ENCODE data around the gene FOXK1.

FOXK1 gene

DNA sequence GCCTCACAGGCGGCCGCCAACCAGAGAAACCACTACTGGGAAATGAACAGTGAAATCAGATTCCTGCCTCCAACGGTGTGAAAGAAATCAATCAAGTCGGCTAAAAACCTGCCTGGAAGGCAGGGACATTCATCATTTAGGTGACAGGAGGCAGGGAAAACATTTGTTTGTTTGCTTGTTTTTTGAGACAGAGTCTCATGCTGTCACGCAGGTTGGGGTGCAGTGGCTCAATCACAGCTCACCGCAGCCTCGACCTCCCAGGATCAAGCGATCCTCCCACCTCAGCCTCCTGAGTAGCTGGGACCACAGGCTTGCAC, 123.8 kb downstream of the FOXK1 start:
- Mint-ChIP-seq H3K27me3 (peaks cover 13 to 35% of the 10 kb centered on the region in 2 donors), H3K9me3 (no peaks in the 10 kb centered on the region), H3K27ac (no peak overlapping the region), H3K4me1 (peaks cover 11 to 21% of the 10 kb centered on the region in 2 donors), H3K4me3 (no peak overlapping the region), H3K36me3 (no peaks in the 10 kb centered on the region)
- ATAC-seq (replicated peaks): no peak
- DNase-seq: no peak

DNA sequence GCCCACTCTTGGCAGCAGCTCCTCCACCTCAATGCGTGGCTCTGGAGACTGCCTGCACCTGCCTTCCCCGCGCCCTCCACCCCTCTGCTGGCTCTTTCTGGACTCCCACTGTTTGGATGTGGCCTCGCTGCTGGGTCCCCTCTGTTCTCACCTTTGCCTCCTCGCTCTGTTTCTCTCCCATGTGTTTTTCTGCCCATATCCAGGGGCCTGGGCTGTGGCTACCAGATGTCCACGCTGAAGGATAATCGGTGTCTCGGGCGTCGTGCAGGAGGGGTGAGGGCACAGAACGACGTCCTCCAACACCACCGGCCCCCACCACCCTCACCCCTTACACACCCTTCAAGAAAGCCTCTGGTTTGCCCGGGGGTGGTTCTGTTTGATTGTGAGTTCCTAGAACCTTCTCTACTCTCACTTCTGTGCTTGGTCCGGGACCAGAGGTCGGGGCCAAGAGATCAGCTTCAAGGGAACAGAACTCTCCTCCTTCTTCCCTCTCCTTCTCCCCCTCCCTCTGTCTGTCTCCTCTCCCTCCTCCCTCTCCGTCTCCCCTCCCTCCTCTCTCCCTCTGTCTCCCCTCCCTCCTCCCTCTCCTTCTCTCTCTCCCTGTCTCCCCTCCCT, 125.0 kb downstream of the FOXK1 start:
- ATAC-seq (replicated peaks) (peak in 1 of 2 donors; percentile 33), DNase-seq (no peak)
- H3K4me3 Mint-ChIP-seq: no peak overlapping the region
- H3K36me3 Mint-ChIP-seq: no peaks in the 10 kb centered on the region
- H3K9me3 Mint-ChIP-seq: no peaks in the 10 kb centered on the region
- H3K27me3 Mint-ChIP-seq: peaks cover 13 to 36% of the 10 kb centered on the region in 2 donors
- peaks cover 7 to 21% of the 10 kb centered on the region in 2 donors for H3K4me1 Mint-ChIP-seq
- no peak overlapping the region for H3K27ac Mint-ChIP-seq

DNA sequence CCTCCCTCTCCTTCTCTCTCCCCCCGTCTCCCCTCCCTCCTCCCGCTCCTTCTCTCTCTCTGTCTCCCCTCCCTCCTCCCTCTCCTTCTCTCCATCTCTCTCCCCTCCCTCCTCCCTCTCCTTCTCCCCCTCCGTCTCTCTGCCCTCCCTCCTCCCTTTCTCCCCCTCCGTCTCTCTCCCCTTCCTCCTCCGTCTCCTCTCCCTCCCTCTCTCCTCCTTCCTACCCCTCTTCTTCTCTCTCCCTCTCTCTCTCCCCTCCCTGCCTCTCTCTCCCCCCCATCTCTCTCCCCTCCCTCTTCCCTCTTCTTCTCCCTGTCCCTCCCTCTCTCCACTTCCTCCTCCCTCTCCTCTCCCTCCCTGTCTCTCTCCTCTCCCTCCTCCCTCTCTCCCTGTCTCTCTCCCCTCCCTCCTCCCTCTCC, 125.5 kb downstream of the FOXK1 start:
- Mint-ChIP-seq H3K4me1 (peaks cover 7 to 21% of the 10 kb centered on the region in 2 donors), H3K27me3 (peaks cover 15 to 39% of the 10 kb centered on the region in 2 donors), H3K27ac (no peak overlapping the region), H3K36me3 (peaks cover 0 to under 1% of the 10 kb centered on the region in 2 donors), H3K9me3 (peaks cover 0 to 2% of the 10 kb centered on the region in 2 donors), H3K4me3 (no peak overlapping the region)
- no peak for DNase-seq
- ATAC-seq (replicated peaks): no peak

DNA sequence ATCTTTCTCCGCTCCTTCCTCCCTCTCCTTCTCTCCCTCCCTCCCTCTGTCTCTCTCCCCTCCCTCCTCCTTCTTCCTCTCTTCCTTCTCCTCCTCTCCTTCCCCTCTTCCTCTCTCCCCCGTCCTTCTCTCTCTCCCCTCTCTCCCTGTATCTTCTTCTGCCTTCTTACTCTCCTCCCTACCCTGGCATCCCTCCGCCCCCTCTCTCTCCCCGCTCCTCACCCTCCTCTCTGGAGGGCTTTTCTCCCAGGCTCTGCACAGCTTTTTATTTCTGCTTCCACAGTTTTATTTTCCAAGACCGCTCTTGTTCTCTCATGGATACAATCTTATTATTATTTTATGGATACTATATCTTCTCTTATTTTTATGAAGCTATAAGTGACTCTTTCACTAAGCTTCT, 125.9 kb downstream of the FOXK1 start:
- Mint-ChIP-seq H3K4me1 (peaks cover 7 to 21% of the 10 kb centered on the region in 2 donors), H3K9me3 (peaks cover 3 to 6% of the 10 kb centered on the region in 2 donors), H3K4me3 (no peak overlapping the region), H3K27me3 (peaks cover 19 to 43% of the 10 kb centered on the region in 2 donors), H3K36me3 (peaks cover 1 to 2% of the 10 kb centered on the region in 2 donors), H3K27ac (no peak overlapping the region)
- no peak for ATAC-seq (replicated peaks)
- DNase-seq: no peak

DNA sequence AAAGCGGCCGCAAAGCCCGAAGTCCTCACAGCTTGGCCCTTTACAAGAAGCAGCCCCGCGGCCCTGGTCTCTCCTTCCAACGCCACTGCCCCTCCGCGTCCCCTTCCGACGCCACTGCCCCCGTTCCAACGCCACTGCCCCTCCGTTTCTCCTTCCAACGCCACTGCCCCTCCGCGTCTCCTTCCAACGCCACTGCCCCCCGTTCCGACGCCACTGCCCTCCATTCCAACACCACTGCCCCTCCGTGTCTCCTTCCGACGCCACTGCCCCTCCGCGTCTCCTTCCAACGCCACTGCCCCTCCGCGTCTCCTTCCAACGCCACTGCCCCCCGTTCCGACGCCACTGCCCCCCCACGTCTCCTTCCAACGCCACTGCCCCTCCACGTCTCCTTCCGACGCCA, 126.5 kb downstream of the FOXK1 start:
- H3K4me3 Mint-ChIP-seq: peak overlapping the region; percentile 37 to 41
- H3K27ac Mint-ChIP-seq: peak overlapping the region; percentile 47
- H3K9me3 Mint-ChIP-seq: peaks cover 5 to 7% of the 10 kb centered on the region in 2 donors
- DNase-seq: no peak
- ATAC-seq (replicated peaks): no peak
- peaks cover 7 to 21% of the 10 kb centered on the region in 2 donors for H3K4me1 Mint-ChIP-seq
- H3K36me3 Mint-ChIP-seq: peaks cover 3 to 5% of the 10 kb centered on the region in 2 donors
- peaks cover 24 to 48% of the 10 kb centered on the region in 2 donors for H3K27me3 Mint-ChIP-seq

DNA sequence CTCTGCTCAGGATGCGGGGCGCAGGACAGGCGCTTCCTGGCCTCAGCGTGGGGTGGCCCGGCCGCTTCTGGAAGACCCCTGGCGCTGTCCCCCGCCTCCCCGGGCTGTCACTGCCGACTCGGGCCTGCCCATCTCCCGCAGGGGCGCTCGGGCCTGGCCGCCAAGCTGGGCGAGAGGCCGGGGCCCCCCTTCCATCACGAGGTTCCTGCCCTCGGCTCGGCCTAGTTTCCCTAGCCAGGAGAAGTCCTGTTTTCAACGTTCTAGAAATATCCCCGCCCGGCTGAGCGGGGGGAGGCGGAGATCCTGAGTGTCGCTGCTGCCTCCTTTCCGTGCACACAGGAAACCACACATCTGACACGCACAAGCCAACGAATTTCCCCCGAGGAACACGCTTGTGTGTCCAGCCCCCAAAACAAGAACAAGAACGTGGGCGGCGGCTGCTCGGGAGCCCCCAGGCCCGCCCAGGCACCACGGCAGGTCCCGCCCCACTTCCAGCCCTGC, 127.0 kb downstream of the FOXK1 start:
- ATAC-seq (replicated peaks) (peak; percentile 72 to 75), DNase-seq (peak; percentile 47)
- peaks cover 5 to 7% of the 10 kb centered on the region in 2 donors for H3K9me3 Mint-ChIP-seq
- H3K36me3 Mint-ChIP-seq: peaks cover 3 to 5% of the 10 kb centered on the region in 2 donors
- peak overlapping the region; percentile 67 for H3K27ac Mint-ChIP-seq
- peaks cover 7 to 21% of the 10 kb centered on the region in 2 donors for H3K4me1 Mint-ChIP-seq
- H3K27me3 Mint-ChIP-seq: peaks cover 29 to 54% of the 10 kb centered on the region in 2 donors
- peak overlapping the region; percentile 78 to 85 for H3K4me3 Mint-ChIP-seq

DNA sequence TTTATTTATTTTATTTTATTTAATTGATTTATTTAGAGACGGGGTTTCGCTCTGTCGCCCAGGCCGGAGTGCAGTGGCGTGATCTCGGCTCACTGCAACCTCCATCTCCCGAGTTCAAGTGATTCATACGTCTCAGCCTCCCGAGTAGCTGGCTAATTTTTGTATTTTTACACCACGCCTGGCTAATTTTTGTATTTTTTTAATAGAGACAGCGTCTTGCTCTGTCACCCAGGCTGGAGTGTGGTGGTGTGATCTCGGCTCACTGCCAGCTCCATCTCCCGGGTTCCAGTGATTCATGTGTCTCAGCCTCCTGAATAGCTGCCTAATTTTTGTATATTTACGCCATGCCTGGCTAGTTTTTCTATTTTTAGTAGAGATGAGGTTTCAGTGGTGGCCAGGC, 127.6 kb downstream of the FOXK1 start:
- DNase-seq: no peak
- H3K4me1 Mint-ChIP-seq: peaks cover 9 to 27% of the 10 kb centered on the region in 2 donors
- peak overlapping the region; percentile 60 to 85 for H3K4me3 Mint-ChIP-seq
- H3K9me3 Mint-ChIP-seq: peaks cover 5 to 7% of the 10 kb centered on the region in 2 donors
- peak; percentile 43 to 44 for ATAC-seq (replicated peaks)
- H3K27me3 Mint-ChIP-seq: peaks cover 34 to 60% of the 10 kb centered on the region in 2 donors
- peak overlapping the region; percentile 62 for H3K27ac Mint-ChIP-seq
- peaks cover 3 to 5% of the 10 kb centered on the region in 2 donors for H3K36me3 Mint-ChIP-seq

DNA sequence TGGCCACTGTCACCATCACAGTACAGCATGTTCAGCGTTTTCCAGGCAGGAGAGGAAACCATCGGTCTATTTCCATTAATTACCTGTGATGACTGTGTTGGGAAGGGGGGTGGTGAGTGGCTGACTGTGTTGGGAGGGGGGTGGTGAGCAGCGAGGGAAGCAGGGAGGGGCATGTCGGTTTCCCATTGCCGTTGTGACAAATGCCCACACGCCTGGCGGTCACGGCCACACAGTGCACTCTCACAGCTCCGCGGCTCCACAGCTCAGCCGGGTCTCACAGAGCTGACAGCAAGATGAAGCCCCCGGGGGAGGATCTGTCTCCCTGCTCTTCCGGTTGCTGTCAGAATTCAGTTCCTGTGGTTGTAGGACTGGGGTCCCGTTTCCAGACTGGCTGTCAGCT, 132.3 kb downstream of the FOXK1 start:
- H3K27ac Mint-ChIP-seq: no peak overlapping the region

DNA sequence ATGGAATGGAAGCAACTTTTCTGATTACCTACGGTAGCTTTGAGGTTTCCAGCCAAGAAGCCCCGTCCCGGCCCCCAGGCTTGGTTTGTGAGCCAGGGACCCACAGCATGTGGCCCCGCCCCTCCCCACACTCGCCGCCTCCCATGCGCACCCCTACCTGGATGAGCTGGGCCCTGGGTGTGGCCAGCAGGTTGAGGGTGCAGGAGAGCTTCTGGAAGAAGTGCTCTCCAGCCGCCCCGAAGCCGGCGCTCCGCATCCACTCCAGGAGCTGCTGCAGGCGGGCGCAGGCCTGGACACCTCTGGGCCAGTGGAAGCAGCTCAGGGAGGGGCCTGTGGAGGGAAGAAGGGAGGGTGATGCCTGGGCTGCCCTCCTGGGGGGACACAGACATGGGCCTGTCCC, 133.0 kb downstream of the FOXK1 start:
- Mint-ChIP-seq H3K4me1 (peaks cover 2 to 13% of the 10 kb centered on the region in 2 donors), H3K27ac (no peak overlapping the region), H3K27me3 (peaks cover 39 to 67% of the 10 kb centered on the region in 2 donors), H3K9me3 (peaks cover 5 to 7% of the 10 kb centered on the region in 2 donors), H3K36me3 (peaks cover 3 to 5% of the 10 kb centered on the region in 2 donors), H3K4me3 (no peak overlapping the region)
- ATAC-seq (replicated peaks) (no peak), DNase-seq (no peak)

More for the DNA sequence above, 132.3 kb downstream of the FOXK1 start:
- peaks cover 34 to 62% of the 10 kb centered on the region in 2 donors for H3K27me3 Mint-ChIP-seq
- H3K4me3 Mint-ChIP-seq: no peak overlapping the region
- ATAC-seq (replicated peaks) (peak; percentile 31 to 46), DNase-seq (no peak)
- peaks cover 3 to 5% of the 10 kb centered on the region in 2 donors for H3K36me3 Mint-ChIP-seq
- peaks cover 2 to 19% of the 10 kb centered on the region in 2 donors for H3K4me1 Mint-ChIP-seq
- peaks cover 5 to 7% of the 10 kb centered on the region in 2 donors for H3K9me3 Mint-ChIP-seq

DNA sequence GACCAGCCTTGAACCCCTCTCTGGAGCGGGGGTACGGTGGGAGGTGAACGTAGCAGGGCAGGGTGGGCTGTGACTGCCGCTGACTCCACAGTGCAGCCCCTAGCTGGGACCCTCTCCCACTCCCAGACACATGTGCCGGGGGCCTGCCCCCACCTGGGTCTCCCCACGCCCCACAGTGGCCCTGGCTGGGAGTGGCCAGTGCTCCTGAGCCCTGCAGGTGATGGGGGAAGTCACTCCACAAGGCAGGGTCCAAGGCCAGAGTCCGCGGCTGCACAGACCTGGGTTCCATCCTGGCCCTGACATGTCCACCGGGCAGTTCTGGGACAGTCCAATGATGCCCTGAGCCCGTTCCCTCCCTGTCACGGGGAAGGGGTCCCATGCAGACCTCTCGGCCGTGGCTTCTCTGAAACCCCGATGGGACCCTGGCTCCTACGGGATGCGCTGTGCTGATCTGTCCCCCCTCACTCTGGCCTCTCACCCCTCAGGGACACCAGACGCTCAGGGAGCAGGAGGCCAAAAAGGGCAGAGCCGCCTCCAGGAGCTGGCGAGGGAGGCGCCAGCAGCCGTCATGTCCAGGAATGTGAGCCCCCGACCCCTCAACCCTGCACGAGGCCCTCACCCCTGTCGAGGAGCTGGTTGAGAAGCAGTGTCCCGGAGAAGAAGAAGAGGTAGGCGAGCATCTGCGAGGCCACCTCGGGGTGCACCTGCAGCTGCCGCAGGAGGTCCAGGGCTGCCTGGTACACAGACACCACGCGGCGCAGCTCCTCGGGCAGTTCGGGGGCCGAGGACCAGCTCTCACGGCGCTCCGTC, 133.7 kb downstream of the FOXK1 start:
- Mint-ChIP-seq H3K36me3 (peaks cover 3 to 5% of the 10 kb centered on the region in 2 donors), H3K27ac (no peak overlapping the region), H3K27me3 (peaks cover 39 to 61% of the 10 kb centered on the region in 2 donors), H3K4me1 (peaks cover 2 to 9% of the 10 kb centered on the region in 2 donors), H3K4me3 (no peak overlapping the region), H3K9me3 (peaks cover 5 to 7% of the 10 kb centered on the region in 2 donors)
- DNase-seq (no peak), ATAC-seq (replicated peaks) (no peak)

DNA sequence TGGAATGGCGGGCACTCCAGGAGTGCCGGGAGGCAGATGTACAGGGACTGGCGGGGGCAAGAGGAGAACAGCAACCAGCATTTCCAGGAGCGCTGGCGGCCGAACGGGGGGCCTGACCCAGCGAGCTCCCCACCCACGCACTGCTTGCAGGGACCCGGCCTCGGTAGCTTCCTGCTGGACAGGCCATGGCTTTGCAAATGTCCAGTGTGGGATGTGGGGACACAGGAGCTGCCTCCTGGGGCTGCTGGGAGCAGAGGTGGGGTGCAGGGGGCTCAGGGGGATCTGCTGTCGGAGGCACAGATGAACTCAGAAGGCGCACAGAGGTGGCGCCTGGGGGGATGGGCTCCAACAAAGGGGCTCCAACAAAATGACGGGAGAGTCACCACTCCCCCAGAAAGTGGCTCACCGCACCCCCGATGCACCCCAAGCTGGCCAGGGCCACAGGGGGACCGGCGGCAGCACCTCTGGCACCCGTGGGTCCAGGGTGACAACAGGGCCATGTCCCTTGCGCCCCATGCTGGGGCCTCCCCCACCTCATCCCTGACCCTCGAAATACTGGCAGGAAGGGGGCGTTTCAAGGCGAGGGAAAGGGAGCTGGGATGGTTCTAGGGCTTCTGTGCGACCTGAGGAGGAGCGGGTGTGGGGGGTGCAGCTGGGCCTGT, 134.5 kb downstream of the FOXK1 start:
- Mint-ChIP-seq H3K4me3 (no peak overlapping the region), H3K9me3 (peaks cover 5 to 7% of the 10 kb centered on the region in 2 donors), H3K4me1 (peaks cover 2 to 9% of the 10 kb centered on the region in 2 donors), H3K27me3 (peaks cover 39 to 59% of the 10 kb centered on the region in 2 donors), H3K27ac (no peak overlapping the region), H3K36me3 (peaks cover 3 to 5% of the 10 kb centered on the region in 2 donors)
- DNase-seq (no peak), ATAC-seq (replicated peaks) (no peak)

DNA sequence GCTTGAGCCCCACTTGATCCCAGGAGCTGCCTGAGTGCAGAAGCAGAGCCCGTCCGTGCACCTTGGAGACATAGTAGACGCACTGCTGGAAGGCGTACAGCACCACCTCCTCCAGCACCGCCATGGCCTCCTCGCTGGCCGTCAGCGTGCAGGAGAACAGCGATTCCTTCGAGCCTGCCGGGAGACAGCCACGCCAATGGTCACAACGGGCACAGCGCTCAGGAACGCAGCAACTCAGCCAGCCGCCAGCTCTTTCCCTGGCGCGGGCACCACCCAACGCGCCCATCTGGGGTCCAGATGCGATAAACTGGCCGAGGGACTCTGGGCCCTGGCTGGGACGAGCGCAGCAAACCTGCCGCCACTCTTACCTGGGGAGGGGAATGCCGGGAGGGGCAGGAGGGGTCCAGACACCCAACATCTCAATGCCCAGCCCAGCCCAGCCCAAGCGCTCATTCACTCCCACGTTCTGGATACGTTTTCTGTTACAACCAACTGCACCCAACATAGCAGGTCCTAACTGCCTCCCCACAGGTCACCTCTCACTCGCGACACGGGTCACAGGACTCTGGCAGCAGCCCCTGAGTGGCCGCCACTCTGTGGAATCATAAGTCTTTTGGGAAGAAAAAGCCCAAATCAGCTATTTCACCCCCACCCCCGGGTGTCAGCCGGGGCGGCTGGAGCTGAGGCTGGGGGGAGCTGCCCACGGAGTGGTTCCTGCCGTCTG, 135.2 kb downstream of the FOXK1 start:
- peaks cover 2 to 9% of the 10 kb centered on the region in 2 donors for H3K4me1 Mint-ChIP-seq
- H3K27me3 Mint-ChIP-seq: peaks cover 40 to 59% of the 10 kb centered on the region in 2 donors
- H3K9me3 Mint-ChIP-seq: peaks cover 5 to 7% of the 10 kb centered on the region in 2 donors
- DNase-seq (no peak), ATAC-seq (replicated peaks) (no peak)
- peaks cover 3 to 5% of the 10 kb centered on the region in 2 donors for H3K36me3 Mint-ChIP-seq
- H3K27ac Mint-ChIP-seq: no peak overlapping the region
- H3K4me3 Mint-ChIP-seq: no peak overlapping the region

DNA sequence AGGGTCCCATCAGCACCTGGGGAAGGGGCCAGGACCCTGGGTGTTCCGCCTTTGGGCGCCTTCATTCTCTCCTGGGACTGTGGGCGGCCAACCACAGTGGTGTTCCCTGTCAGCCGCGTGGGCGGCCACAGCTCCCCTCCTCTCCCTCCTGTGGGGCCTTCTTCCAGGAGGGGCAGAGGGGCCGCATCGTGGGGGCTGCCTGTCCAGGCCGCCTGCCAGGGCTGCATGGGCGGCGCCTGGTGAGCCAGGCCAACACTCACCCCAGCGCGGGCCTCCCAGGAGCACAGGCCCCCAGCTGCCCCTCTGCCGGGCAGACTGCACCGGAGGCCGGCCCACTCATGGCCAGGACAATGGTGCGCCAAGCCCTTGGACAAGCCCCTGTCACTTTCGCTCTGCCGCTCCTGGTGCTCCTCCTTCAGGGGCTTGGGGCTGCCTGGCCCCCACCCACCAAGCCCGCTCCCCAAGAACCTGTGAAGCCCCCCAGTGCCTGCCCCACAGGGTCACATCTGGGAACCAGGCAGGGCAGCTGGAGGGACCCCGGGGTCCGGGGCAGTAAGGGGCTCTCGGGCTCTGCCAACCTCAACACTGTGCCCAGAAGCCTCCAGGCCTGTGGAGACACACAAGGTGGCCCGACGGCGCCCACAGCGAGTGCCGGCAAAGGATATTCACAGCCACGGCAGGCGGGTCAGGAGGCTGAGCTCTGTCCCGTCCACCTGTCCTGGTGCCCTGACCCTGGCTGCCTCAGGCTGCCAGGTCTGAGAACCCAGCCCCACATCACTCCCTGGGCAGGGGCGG, 136.1 kb downstream of the FOXK1 start:
- Mint-ChIP-seq H3K4me3 (no peak overlapping the region), H3K27me3 (peaks cover 38 to 51% of the 10 kb centered on the region in 2 donors), H3K9me3 (no peaks in the 10 kb centered on the region), H3K36me3 (peaks cover 0 to 2% of the 10 kb centered on the region in 2 donors), H3K4me1 (peaks cover 2 to 9% of the 10 kb centered on the region in 2 donors), H3K27ac (no peak overlapping the region)
- ATAC-seq (replicated peaks) (no peak), DNase-seq (no peak)
